ENCODE results near the gene ABCA7. TPM values are rescaled to one million over a fixed set of nuclear protein-coding genes. Genes with fewer than 3 reads are reported as not detected.

ABCA7 gene
- total RNA-seq, 1 donor from 2014 or later: 17.2 TPM

DNA sequence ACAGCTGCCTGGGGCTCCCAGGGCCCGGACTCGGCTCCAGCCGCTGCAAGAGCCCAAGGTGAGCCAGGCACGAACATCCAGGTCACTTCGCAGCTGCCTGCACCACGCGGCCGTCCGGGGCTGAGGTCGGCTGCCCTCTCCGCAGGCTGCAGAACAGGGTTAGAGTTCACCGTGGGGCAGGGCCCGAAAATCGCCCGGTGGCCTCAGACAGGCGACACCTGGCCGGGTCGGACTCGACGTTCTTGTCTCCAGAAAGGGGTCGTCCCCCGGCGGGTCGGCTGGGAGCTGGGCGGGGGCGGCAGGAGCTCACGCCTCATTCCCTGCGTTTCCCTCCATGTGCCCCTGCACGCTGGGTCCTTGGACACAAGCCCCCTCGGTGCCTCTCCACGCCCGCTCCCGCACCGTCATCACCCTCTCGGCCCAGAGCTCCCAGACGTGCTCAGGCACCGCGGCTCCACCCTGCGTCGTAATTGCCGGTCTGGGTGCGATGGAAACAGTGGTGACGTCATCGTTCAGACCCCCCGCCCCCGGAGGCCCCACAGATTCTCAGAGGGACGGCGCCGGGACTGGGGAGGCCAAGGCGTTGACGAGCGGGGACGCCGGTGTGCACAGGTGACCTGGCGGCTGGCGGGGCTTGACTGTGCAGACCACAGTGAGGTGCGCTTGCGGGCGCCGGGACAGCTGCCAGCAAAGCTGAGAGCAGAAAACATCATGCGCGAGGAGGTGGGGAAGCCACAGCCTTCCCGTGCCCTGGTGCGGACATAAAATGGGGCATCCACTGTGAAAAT, 43.7 kb upstream of the ABCA7 start:
- intact Hi-C loops (cut with micrococcal nuclease): no loop called here
- peaks cover 24% of the 10 kb centered on the region for H3K27me3 Mint-ChIP-seq (ENCODE audit: low read depth)
- peaks cover 1% of the 10 kb centered on the region for H3K4me1 Mint-ChIP-seq (ENCODE audit: low read depth)
- DNase-seq (ENCODE audit: low spot score): peak; percentile 68
- no peaks in the 10 kb centered on the region for H3K9me3 Mint-ChIP-seq
- H3K27ac Mint-ChIP-seq: peak overlapping the region; percentile 12
- H3K4me3 Mint-ChIP-seq (ENCODE audit: low read depth): peak overlapping the region; percentile 30
- peaks cover 13% of the 10 kb centered on the region for H3K36me3 Mint-ChIP-seq (ENCODE audit: low read depth)

DNA sequence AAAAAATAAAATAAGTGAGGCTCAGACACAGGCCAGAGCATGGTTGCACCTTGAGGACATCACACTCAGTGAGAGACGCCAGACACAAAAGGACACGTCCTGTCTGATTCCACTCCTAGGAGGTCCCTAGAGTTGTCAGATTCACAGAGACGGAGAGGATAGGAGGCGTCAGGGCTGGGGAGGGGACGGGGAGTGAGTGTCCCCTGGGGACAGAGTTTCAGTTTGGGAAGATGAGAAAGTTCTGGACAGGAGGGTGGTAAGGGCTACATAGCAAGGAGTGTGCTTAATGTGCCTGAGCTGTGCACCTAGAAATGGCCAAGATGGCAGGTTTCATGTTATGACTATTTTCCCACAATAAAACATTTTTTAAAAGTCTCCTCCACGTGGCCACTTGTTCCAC, 41.8 kb upstream of the ABCA7 start:
- no peak for DNase-seq (ENCODE audit: low spot score)
- no peak overlapping the region for H3K27ac Mint-ChIP-seq
- intact Hi-C loops (cut with micrococcal nuclease): no loop called here
- no peak overlapping the region for H3K4me3 Mint-ChIP-seq (ENCODE audit: low read depth)
- H3K9me3 Mint-ChIP-seq: no peaks in the 10 kb centered on the region
- H3K27me3 Mint-ChIP-seq (ENCODE audit: low read depth): peaks cover 27% of the 10 kb centered on the region
- H3K4me1 Mint-ChIP-seq (ENCODE audit: low read depth): peaks cover 1% of the 10 kb centered on the region
- peaks cover 8% of the 10 kb centered on the region for H3K36me3 Mint-ChIP-seq (ENCODE audit: low read depth)

DNA sequence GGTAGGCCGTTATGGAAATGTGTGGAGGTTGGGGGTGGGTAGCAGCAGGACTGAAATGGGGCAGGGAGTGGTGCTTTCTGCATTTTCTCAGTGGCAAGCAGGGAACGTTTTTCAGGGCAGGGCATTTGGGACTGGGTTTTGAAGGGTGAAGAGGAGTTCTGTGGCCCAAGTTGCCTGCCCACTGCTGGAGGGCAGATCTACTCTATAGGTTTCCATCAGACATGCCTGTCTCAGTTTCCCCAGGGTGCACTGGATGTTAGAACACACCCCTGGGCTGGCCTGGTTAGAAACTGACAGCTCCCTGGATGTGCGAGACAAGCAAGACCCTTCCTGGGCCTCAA, 40.6 kb upstream of the ABCA7 start:
- intact Hi-C loops (cut with micrococcal nuclease): no loop called here
- DNase-seq (ENCODE audit: low spot score): no peak
- no peaks in the 10 kb centered on the region for H3K9me3 Mint-ChIP-seq
- peaks cover 27% of the 10 kb centered on the region for H3K27me3 Mint-ChIP-seq (ENCODE audit: low read depth)
- H3K36me3 Mint-ChIP-seq (ENCODE audit: low read depth): peaks cover 5% of the 10 kb centered on the region
- H3K4me1 Mint-ChIP-seq (ENCODE audit: low read depth): peaks cover 1% of the 10 kb centered on the region
- no peak overlapping the region for H3K4me3 Mint-ChIP-seq (ENCODE audit: low read depth)
- H3K27ac Mint-ChIP-seq: no peak overlapping the region

DNA sequence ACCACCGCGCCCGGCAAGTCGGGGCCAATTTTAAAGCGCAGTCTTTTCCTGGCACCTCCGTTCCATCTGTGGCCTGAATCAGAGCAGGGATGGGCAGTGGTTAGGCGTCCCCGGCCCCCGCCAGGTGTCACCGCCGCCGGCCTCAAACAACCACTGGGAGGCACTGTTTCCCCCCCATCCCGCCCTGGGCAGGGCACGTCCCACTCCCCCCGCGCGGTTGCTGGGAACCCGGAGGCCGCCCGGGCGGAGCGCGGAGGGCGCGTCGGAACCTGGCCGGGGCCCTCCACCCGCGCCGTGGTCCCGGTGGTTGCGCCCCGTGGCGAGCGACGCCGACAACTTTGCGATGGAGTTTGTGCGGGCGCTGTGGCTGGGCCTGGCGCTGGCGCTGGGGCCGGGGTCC, 39.8 kb upstream of the ABCA7 start, which contains the start of gene GRIN3B:
Gene GRIN3B, plus strand, starts transcription at position 325 of the 400 bp plus-strand sequence. Its CDS starts 19 bp downstream, at position 344.
- Mint-ChIP-seq H3K27ac (no peak within 1 kb of the TSS), H3K4me1 (ENCODE audit: low read depth) (peaks cover 1% of the 10 kb centered on the region), H3K9me3 (no peaks in the 10 kb centered on the region), H3K27me3 (ENCODE audit: low read depth) (peaks cover 27% of the 10 kb centered on the region), H3K4me3 (ENCODE audit: low read depth) (no peak within 1 kb of the TSS), H3K36me3 (ENCODE audit: low read depth) (peaks cover 5% of the 10 kb centered on the region)
- DNase-seq (ENCODE audit: low spot score): peak; percentile 47
- intact Hi-C loops (cut with micrococcal nuclease): loop anchor here (2.0 kb wide), 2 partner anchors 75 to 229 kb away; no protein-coding TSS in a partner anchor

DNA sequence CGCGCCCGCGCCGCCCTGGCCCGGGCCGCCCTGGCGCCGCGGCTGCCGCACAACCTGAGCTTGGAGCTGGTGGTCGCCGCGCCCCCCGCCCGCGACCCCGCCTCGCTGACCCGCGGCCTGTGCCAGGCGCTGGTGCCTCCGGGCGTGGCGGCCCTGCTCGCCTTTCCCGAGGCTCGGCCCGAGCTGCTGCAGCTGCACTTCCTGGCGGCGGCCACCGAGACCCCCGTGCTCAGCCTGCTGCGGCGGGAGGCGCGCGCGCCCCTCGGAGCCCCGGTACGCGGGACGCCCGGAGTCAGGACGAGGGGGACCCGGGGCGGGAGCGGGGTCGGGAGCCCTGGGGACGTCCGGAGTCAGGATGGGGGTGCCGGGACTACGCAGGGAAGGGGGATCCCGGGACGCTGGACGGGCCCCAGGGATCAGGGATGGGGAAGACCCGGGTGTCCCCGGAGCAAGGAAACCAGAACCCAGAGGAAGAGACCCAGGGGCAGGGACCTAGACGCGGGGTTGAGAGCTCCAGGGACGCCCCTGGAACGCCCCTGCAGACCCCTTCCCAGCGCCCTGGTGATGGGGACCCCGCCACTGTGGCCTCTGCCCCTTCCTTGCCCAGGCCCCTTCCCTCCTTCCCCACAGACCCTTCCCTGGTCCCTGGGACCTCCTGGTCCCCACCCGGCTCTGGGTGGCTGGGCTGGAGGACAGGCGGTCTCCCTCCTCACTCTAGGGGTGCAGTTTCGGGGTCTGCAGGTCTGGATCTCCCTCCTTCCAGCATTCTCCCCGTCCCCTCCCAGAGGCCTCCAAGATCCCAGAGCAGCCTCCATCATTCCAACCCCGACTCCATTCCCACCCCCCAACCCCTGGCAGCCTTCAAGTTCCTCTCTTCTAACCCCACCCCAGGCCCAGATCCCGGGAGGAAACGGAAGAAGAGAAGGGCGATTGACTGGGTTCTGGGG, 39.0 kb upstream of the ABCA7 start:
- DNase-seq (ENCODE audit: low spot score): no peak
- Mint-ChIP-seq H3K4me3 (ENCODE audit: low read depth) (no peak overlapping the region), H3K27ac (no peak overlapping the region), H3K9me3 (no peaks in the 10 kb centered on the region), H3K36me3 (ENCODE audit: low read depth) (peaks cover 5% of the 10 kb centered on the region), H3K4me1 (ENCODE audit: low read depth) (peaks cover 1% of the 10 kb centered on the region), H3K27me3 (ENCODE audit: low read depth) (peaks cover 27% of the 10 kb centered on the region)
- intact Hi-C loops (cut with micrococcal nuclease): loop anchor here (2.0 kb wide), 2 partner anchors 76 to 230 kb away; no protein-coding TSS in a partner anchor

DNA sequence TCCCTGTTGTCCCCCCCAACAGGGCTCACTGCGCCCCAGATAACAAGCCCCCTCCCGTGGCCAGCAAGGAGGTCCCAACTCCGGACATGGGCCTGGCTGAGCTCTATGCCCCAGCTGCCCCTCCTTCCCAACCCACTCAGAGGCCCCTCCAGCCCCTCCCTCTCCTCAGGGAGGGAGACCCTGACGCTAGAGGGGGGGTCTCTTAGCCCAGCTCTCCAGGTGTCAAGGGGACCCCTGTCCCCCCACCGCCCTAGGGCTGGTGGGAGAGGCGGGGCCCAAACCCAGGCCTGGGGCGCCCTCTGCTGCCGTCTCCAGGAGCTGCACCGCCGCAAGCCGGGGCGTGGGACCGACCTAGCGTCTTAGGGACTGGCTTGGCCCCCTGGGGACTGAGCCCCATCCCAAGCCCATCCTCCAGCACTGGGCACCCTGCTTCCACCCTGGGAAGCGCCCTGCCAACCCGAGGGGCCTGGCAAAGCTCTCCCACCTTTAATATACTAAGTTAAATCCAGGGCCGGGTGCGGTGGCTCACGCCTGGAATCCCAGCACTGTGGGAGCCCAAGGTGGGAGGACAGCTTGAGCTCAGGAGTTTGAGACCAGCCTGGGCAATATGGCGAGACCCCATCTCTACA, 38.3 kb upstream of the ABCA7 start:
- Mint-ChIP-seq H3K36me3 (ENCODE audit: low read depth) (no peaks in the 10 kb centered on the region), H3K4me1 (ENCODE audit: low read depth) (peaks cover 1% of the 10 kb centered on the region), H3K9me3 (no peaks in the 10 kb centered on the region), H3K27me3 (ENCODE audit: low read depth) (peaks cover 23% of the 10 kb centered on the region), H3K4me3 (ENCODE audit: low read depth) (no peak overlapping the region), H3K27ac (no peak overlapping the region)
- peak; percentile 49 for DNase-seq (ENCODE audit: low spot score)
- intact Hi-C loops (cut with micrococcal nuclease): loop anchor here (2.0 kb wide), 2 partner anchors 77 to 231 kb away; no protein-coding TSS in a partner anchor

DNA sequence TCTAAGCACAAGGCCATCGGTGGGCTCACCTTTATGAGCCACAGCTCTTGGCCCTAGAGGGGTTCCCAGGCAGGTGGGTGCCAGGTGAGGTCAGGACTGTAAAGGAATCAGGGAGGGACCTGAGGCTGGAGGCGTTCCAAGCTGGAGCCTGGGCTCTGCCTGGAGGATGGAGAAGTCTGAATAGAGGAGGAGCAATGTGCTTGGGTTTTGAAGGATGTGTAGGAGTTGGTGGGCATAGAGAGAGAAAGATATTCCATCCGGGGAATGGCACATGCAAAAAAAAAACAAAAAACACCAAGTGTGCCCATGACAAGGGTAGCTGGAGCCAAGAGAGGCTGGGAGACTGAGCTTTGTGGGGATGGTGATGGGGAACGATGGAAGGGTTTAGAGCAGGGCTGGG, 37.3 kb upstream of the ABCA7 start:
- no peaks in the 10 kb centered on the region for H3K36me3 Mint-ChIP-seq (ENCODE audit: low read depth)
- H3K4me3 Mint-ChIP-seq (ENCODE audit: low read depth): no peak overlapping the region
- H3K27me3 Mint-ChIP-seq (ENCODE audit: low read depth): peaks cover 22% of the 10 kb centered on the region
- intact Hi-C loops (cut with micrococcal nuclease): no loop called here
- H3K27ac Mint-ChIP-seq: no peak overlapping the region
- H3K9me3 Mint-ChIP-seq: no peaks in the 10 kb centered on the region
- no peak for DNase-seq (ENCODE audit: low spot score)
- peaks cover 1% of the 10 kb centered on the region for H3K4me1 Mint-ChIP-seq (ENCODE audit: low read depth)

DNA sequence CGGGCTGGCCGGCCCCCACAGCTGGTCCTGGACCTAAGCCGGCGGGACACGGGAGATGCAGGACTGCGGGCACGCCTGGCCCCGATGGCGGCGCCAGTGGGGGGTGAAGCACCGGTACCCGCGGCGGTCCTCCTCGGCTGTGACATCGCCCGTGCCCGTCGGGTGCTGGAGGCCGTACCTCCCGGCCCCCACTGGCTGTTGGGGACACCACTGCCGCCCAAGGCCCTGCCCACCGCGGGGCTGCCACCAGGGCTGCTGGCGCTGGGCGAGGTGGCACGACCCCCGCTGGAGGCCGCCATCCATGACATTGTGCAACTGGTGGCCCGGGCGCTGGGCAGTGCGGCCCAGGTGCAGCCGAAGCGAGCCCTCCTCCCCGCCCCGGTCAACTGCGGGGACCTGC, 36.6 kb upstream of the ABCA7 start:
- H3K27ac Mint-ChIP-seq: no peak overlapping the region
- peaks cover 15% of the 10 kb centered on the region for H3K27me3 Mint-ChIP-seq (ENCODE audit: low read depth)
- no peak overlapping the region for H3K4me3 Mint-ChIP-seq (ENCODE audit: low read depth)
- intact Hi-C loops (cut with micrococcal nuclease): no loop called here
- H3K36me3 Mint-ChIP-seq (ENCODE audit: low read depth): no peaks in the 10 kb centered on the region
- peaks cover 1% of the 10 kb centered on the region for H3K4me1 Mint-ChIP-seq (ENCODE audit: low read depth)
- DNase-seq (ENCODE audit: low spot score): no peak
- H3K9me3 Mint-ChIP-seq: no peaks in the 10 kb centered on the region

DNA sequence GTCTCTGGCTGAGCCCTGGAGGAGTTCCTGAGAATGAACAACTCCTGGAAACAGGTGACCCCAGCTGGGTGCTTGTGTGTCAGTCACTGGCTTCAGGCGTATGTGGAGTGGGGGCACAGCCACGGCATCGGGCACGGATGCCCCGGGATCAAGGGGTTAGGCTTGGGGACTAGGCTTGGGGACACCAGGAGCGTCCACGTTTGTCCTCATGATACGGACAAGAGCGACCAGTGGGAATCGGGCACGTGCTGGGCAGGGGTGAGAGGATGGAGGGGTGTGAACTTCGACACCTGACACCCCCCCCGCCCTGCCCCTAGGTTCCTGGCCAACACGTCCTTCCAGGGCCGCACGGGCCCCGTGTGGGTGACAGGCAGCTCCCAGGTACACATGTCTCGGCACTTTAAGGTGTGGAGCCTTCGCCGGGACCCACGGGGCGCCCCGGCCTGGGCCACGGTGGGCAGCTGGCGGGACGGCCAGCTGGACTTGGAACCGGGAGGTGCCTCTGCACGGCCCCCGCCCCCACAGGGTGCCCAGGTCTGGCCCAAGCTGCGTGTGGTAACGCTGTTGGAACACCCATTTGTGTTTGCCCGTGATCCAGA, 35.6 kb upstream of the ABCA7 start:
- Mint-ChIP-seq H3K27ac (no peak overlapping the region), H3K4me1 (ENCODE audit: low read depth) (peaks cover 1% of the 10 kb centered on the region), H3K9me3 (no peaks in the 10 kb centered on the region), H3K36me3 (ENCODE audit: low read depth) (no peaks in the 10 kb centered on the region), H3K27me3 (ENCODE audit: low read depth) (peaks cover 7% of the 10 kb centered on the region), H3K4me3 (ENCODE audit: low read depth) (no peak overlapping the region)
- intact Hi-C loops (cut with micrococcal nuclease): no loop called here
- DNase-seq (ENCODE audit: low spot score): no peak

DNA sequence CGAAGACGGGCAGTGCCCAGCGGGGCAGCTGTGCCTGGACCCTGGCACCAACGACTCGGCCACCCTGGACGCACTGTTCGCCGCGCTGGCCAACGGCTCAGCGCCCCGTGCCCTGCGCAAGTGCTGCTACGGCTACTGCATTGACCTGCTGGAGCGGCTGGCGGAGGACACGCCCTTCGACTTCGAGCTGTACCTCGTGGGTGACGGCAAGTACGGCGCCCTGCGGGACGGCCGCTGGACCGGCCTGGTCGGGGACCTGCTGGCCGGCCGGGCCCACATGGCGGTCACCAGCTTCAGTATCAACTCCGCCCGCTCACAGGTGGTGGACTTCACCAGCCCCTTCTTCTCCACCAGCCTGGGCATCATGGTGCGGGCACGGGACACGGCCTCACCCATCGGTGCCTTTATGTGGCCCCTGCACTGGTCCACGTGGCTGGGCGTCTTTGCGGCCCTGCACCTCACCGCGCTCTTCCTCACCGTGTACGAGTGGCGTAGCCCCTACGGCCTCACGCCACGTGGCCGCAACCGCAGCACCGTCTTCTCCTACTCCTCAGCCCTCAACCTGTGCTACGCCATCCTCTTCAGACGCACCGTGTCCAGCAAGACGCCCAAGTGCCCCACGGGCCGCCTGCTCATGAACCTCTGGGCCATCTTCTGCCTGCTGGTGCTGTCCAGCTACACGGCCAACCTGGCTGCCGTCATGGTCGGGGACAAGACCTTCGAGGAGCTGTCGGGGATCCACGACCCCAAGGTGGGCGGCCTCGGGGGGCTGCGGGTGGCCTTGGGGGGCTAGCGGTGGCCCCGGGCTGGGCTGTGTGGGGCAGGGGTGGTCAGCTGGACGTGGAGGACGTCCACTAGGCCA, 34.9 kb upstream of the ABCA7 start:
- H3K27ac Mint-ChIP-seq: peak overlapping the region; percentile 39
- peaks cover 3% of the 10 kb centered on the region for H3K27me3 Mint-ChIP-seq (ENCODE audit: low read depth)
- H3K36me3 Mint-ChIP-seq (ENCODE audit: low read depth): peaks cover 3% of the 10 kb centered on the region
- DNase-seq (ENCODE audit: low spot score): no peak
- intact Hi-C loops (cut with micrococcal nuclease): no loop called here
- H3K4me1 Mint-ChIP-seq (ENCODE audit: low read depth): no peaks in the 10 kb centered on the region
- H3K9me3 Mint-ChIP-seq: no peaks in the 10 kb centered on the region
- H3K4me3 Mint-ChIP-seq (ENCODE audit: low read depth): no peak overlapping the region

DNA sequence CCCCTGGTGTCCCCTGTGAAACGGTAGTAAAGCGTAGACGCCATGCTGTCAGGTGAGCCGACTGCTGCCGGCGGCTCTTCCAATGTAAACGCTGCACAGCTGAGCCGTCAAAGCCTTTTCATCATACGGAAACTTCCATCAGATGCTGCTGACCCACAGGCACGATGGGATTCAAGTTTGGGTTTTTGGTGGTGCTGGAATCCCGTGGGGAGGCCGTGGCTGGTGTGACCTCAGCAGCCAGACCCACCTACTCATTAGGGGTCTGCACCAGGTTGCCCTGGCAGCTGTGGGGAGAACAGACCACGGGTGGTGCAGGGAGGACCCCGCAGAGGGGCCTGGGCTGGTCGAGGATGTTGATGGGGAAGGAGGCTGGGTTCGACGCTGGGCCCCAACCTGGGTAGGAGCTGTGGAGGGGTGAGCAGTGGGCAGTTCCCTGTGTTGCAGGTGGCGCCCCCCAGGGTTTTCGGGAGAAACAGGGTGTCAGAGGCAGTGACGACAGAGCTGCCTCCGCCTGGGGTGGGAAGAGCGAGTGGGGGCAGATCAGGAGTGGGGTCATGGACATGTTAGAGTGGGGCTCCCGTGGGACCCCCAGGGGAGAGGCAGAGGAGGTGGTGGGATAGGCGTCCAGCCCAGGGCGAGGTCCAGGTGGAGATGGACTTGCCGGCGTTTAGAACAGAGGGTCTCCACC, 33.1 kb upstream of the ABCA7 start:
- Mint-ChIP-seq H3K4me3 (ENCODE audit: low read depth) (no peak overlapping the region), H3K27ac (no peak overlapping the region), H3K4me1 (ENCODE audit: low read depth) (no peaks in the 10 kb centered on the region), H3K9me3 (no peaks in the 10 kb centered on the region), H3K36me3 (ENCODE audit: low read depth) (peaks cover 3% of the 10 kb centered on the region), H3K27me3 (ENCODE audit: low read depth) (peaks cover 3% of the 10 kb centered on the region)
- intact Hi-C loops (cut with micrococcal nuclease): no loop called here
- DNase-seq (ENCODE audit: low spot score): no peak
